Left renal pelvis (tissue), 4 donors: ENCODE results near the gene PRR5. TPM values are rescaled to one million over a fixed set of nuclear protein-coding genes. Genes with fewer than 3 reads are reported as not detected.

ENCODE experiments used
- DNase-seq, 4 donors: peaks; one replicate each; pipeline ENCODE4 v3.0.0-alpha.2; 2013; ENCODE audit warnings: low read depth in 4 of 4, low spot score in 3 of 4
- polyA plus RNA-seq, 4 donors: library from polyadenylated mRNA; unstranded; fragments of 120-200 nt; gene quantifications; one replicate each; pipeline ENCODE4 v1.2.1, GENCODE V29; 2013; ENCODE audit not compliant: insufficient read length in 4 of 4

Gene PRR5
- polyA plus RNA-seq, 4 donors: 18.7 to 36.9 (median 21.2) TPM

DNA sequence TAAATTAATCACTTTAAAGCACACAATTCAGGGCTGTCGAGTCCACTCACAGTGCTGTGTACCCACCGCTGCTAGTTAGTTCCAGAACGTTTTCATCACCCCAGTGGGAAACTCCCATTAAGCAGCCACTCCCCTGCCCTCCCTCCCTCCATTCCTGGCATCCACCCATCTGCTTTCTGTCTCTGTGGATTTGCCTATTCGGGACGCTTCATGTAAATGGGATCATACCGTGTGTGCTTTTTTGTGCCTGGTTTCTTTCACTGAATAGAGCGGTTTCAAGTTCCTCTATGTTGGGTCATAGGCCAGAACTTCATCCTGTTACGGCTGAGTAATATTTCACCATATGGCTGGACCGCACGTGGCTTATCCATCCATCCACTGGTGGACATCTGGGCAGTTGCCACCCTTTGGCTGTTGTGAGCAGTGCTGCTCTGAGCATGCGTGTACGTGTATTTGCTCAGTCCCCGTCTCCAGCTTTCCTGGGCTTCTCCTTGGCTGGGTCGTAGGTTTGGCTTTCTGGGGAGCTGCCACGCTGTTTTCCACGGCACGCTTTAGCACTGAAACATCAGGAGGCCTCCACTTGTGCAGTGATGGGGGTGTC, 80.5 kb downstream of the PRR5 start:
- DNase-seq: no peak

DNA sequence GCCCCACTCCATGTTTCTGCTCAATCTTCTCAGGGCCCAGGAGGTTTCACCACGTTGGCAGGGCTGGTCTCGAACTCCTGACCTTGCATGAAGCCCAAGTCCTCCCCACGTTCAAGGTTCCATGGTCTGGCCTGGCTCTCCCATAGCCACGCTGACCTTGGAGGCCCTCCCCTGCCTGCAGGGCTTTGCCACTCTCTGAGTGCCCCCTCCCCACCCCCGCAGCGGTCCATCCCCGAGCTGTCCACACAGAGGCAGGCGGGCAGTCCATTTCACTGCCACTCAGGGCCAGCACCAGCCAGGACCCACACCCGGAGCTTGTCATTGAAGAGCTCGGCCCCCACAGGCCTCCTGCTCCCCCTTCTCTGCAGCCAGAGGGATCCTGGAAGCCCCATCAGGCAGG, 81.1 kb downstream of the PRR5 start:
- DNase-seq: no peak

DNA sequence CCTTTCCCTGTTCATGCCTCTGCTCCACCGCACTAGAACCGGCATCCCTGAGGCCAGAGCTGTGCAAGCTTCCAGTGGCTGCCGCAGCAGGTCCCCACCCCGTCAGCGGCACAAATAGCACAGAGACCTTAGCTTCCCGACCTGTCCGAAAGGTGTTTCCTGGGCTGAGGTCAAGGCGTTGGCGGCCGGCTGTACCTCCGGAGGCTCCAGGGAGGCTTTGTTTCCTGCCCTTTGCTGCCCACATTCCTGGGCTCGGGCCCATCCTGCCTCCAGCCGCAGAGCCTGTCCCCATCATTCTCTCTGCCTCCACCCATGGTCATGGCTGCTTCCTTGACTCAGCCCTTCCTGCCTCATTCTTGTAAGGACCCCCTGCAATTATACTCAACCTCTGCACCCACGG, 81.6 kb downstream of the PRR5 start:
- no peak for DNase-seq

DNA sequence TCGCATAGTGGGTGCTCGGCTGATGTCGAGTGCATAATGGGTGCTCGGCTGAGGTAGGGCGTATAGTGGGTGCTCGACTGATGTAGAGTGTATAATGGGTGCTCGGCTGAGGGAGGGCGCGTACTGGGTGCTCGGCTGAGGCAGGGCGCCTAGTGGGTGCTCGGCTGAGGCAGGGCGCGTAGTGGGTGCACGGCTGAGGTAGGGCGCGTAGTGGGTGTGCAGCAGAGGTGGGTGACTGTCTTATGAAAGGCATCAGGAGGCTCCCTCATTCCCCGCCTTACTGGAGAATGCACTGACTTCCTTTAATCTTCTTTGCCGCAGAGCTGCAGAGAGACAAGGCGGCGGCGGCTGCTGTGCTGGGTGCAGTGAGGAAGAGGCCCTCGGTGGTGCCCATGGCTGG, 84.1 kb downstream of the PRR5 start:
- no peak for DNase-seq

DNA sequence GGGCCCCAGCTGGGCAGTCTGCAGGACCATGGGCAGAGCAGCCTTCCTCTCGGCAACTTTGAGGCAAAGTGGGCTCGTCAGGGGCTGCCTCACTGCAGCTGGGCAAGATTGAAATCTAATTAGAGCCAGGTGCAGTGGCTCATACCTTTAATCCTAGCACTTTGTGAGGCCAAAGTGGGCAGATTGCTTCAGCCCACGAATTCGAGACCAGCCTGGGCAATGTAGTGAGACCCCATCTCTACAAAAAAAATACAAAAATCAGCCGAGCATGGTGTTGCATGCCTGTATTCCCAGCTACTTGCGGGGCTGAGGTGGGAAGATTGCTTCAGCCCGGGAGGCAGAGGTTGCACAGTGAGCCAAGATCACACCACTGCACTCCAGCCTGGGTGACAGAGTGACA, 84.6 kb downstream of the PRR5 start:
- no peak for DNase-seq

Other genes with a start within 250 kb of the PRR5 start
- gene RTL6, start 204.0 kb upstream of the PRR5 start, polyA plus RNA-seq: 10 to 100 TPM; 50.9 to 56.5 (median 52.2) TPM
- 10 to 100 TPM in 3 of 4 donors, 1 to 10 TPM in 1; 2.3 to 59.3 (median 25.2) TPM for gene ARHGAP8, start 50.4 kb downstream of the PRR5 start, polyA plus RNA-seq